ENCODE data around the gene CHCHD10.
A peak's percentile ranks its signal among the peaks of the same experiment; 100 is the strongest.

Gene CHCHD10

DNA sequence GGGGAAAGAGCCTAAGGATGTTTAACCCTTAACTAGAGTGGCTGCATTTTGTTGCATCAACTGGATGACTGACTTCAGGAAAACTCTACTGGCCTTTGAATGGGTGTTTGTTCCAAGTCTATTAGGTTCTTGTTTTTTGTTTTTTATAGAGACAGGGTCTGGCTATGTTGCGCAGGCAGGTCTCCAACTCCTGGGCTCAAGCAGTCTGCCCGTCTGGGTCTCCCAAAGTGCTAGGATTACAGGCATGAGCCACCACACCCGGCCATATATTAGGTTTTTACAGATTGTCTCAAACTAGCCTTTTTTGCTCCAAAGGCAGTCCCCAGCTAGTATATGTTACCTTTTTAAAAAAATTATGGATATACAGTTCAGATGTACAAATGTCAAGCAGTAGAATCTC lies 20.1 kb upstream of the CHCHD10 start:
- no peak for DNase-seq (ENCODE audit: low read depth in 3 of 3)

- no peak for DNase-seq (ENCODE audit: low read depth in 3 of 3)
Observed at GRCh38 chr22:23787600-23787896, 19.8 kb upstream of the CHCHD10 start.

GRCh38 chr22:23786752-23787599 lies 19.2 kb upstream of the CHCHD10 start, which contains the start of gene SMARCB1:
SMARCB1 (plus strand) TSS chr22:23786966; CDS start chr22:23787170, 204 bp downstream.
- peak; percentile 81 to 87 (median 85) for DNase-seq (ENCODE audit: low read depth in 3 of 3)

- DNase-seq (ENCODE audit: low read depth in 3 of 3): no peak
Observed at GRCh38 chr22:23786261-23786710, 18.5 kb upstream of the CHCHD10 start.

- no peak for DNase-seq (ENCODE audit: low read depth in 3 of 3)
Observed at GRCh38 chr22:23784215-23784732, 16.5 kb upstream of the CHCHD10 start.

DNA sequence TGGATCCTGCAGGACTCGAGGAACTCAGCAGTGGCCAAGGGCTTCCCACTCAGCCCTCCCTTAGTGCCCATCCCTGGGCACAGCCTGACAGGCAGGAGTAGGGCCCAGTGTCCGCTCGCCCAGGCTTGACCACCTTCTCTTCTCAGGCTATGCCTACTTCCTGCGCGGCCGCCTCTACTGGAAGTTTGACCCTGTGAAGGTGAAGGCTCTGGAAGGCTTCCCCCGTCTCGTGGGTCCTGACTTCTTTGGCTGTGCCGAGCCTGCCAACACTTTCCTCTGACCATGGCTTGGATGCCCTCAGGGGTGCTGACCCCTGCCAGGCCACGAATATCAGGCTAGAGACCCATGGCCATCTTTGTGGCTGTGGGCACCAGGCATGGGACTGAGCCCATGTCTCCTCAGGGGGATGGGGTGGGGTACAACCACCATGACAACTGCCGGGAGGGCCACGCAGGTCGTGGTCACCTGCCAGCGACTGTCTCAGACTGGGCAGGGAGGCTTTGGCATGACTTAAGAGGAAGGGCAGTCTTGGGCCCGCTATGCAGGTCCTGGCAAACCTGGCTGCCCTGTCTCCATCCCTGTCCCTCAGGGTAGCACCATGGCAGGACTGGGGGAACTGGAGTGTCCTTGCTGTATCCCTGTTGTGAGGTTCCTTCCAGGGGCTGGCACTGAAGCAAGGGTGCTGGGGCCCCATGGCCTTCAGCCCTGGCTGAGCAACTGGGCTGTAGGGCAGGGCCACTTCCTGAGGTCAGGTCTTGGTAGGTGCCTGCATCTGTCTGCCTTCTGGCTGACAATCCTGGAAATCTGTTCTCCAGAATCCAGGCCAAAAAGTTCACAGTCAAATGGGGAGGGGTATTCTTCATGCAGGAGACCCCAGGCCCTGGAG lies 15.7 kb upstream of the CHCHD10 start:
- no peak for DNase-seq (ENCODE audit: low read depth in 3 of 3)

DNA sequence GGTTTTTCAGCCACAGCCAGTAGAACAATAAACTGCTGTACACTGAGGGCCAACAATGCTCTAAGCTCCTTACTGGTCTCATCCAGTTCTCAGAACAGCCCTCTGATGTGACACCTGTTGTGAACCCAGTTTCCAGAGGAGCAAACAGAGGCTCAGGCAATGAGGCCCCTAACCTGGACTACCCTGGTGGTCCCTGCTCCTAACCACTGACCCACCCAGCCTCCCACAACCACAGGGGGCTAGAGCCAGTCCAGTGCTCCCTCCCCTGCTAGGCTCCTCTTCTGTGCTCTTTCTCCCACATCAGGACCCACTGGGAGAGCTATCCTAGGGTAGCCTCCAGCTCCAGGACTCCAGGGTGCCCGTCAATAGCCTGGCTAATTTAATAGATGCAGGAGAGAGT lies 14.9 kb upstream of the CHCHD10 start:
- no peak for DNase-seq (ENCODE audit: low read depth in 3 of 3)

GRCh38 chr22:23782252-23782651 lies 14.5 kb upstream of the CHCHD10 start:
- DNase-seq (ENCODE audit: low read depth in 3 of 3): no peak

DNA sequence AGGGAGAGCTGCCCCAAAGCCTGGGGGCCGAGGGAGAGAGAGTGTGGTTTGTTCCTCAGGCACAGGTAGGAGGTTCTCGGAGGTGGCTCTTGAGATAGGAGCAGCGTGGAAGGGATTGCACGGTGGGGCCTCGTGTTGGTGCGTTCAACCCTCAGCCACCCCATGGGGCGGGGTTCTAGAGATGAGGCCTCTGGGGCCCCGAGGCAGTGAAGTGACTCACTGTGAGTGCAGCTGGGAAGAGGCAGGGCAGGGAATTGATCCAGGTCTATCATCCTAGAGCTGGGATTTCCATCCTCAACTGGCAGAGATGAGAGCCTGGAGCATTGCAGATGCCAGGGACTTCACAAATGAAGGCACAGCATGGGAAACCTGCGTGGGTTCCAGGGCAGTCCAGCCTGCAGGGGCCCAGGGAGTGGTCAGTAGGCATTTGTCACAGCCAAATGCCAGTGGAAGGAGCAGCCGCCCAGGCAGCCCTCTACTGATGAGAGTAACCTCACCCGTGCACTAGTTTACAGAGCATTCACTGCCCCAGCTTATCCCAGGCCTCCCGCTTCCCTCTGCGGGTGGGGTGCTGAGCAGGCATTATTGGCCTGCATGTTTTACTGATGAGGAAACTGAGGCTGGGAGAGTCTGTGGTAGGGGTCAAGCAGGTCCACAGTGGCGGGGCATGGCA lies 13.9 kb upstream of the CHCHD10 start:
- DNase-seq (ENCODE audit: low read depth in 3 of 3): no peak

- DNase-seq (ENCODE audit: low read depth in 3 of 3): no peak
Observed at GRCh38 chr22:23781065-23781464, 13.3 kb upstream of the CHCHD10 start.

GRCh38 chr22:23780146-23780748 lies 12.5 kb upstream of the CHCHD10 start:
- no peak for DNase-seq (ENCODE audit: low read depth in 3 of 3)

GRCh38 chr22:23779731-23780130 lies 12.0 kb upstream of the CHCHD10 start:
- no peak for DNase-seq (ENCODE audit: low read depth in 3 of 3)

GRCh38 chr22:23779083-23779482 lies 11.3 kb upstream of the CHCHD10 start:
- no peak for DNase-seq (ENCODE audit: low read depth in 3 of 3)

DNA sequence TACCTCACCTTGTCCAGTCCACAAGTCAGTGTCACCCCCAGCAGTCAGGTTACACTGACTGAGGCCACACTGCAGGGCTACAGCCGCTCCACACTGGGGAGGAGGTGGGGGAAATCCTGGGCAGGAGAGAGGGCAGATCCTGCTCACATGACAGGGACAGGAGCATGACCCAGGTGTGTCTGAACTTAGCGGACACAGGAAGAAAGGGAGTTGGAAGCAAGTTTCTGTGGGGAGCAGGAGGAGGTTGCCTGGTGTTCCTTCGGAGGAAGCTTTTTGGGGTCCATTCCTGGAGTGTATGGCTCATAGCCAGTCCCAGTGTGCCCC lies 10.8 kb upstream of the CHCHD10 start:
- no peak for DNase-seq (ENCODE audit: low read depth in 3 of 3)

GRCh38 chr22:23777776-23778576 lies 10.2 kb upstream of the CHCHD10 start:
- no peak for DNase-seq (ENCODE audit: low read depth in 3 of 3)

- DNase-seq (ENCODE audit: low read depth in 3 of 3): no peak
Observed at GRCh38 chr22:23775779-23776375, 8.1 kb upstream of the CHCHD10 start.

DNA sequence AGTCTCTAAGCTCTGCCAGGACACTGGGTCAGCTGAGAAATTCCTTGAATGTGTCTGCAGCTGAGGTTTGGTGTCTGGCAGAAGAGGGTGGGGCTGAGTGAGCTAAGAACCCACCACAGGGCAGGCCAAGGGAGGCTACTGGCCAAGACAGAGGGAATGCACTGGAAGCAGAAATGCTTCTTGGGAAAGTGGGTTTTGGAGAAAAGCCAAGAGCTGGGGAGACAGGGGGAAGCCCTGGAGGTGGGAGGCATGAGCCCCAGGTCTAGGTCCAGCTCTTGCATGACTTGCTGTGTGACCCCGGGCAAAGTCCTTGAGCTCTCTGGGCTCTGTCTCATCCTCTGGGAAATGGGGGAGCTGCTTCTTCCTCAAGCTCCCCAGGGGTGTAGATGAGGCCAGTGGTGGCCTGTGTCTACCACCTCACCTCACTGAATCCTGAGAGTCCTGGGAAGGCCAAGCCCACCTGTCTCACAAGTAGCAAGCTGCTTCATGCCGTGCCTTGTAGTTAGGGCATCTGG lies 7.2 kb upstream of the CHCHD10 start:
- no peak for DNase-seq (ENCODE audit: low read depth in 3 of 3)

DNA sequence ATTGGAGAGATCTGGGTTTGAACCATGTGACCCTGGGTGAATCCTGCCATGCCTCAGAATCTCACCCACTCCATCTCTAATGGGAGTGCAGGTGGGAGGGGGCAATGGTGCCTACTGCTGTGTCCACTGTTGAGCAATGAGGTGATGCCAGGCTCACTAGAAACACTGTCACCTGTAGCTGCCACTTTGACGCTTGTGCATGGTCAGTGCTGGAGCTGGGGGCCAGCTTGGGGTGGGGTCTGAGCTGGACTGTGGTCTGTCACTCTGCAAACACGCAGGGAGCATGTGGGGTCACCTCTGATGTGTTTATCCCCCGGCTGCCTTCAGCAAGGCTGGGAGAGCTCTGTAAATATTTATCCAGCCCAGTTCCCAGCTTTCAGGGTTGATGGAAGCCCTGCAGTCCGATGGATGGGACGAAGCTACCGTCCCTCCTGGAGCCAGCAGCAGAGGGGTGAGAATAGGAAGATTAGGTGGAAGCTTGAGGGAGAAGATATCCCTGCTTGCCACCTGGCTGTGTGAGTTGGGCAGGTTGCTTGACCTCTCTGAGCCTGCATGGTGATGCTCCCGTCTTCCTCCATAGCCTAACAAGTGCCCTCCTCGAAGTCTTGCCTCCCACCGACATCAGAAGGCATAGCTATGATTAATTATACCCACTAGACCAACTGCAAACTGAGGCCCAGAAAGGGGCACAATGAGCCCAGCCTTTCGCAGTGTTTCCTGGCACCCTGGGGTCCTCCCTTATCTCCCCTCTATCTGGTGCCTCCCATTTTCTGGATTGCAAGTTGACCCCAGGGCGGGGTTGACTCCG lies 6.5 kb upstream of the CHCHD10 start:
- DNase-seq (ENCODE audit: low read depth in 3 of 3): no peak

DNA sequence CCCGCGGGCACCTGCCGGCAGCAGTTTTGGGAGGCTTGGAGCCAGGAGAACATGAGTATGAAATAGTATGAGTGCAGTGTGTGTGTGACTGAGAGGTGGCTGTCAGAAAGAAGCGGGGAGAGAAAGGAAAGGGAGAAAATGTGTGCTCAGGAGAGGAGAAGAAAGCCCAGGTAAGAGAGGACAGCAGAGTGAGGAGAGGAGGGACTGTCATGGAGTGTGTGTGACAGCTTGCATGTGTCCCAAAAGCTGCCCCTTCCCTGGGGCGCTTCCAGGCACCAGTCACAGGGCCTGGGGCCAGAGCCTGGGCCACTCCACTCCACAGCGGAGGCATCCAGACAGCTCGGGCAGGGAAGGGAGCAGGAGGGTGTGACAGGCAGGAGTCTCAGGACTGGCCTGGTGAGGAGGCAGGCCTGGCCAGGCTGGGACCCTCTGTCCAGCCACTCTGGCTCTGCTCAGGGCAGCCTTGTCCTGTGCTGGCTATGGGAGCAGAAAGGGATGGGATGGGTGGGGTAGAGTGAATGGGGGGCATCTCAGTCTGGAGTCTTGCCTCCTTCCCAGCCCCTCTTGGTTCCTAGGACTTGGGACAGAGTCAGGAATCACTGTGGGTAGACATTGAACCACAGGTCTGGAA lies 5.8 kb upstream of the CHCHD10 start:
- no peak for DNase-seq (ENCODE audit: low read depth in 3 of 3)
